ENCODE measurements around the gene TAS2R40.
A peak's percentile ranks its signal among the peaks of the same experiment; 100 is the strongest.
"Not testable (repeated sequence)": the region's sequence is repeated elsewhere in the genome, so short reads cannot be mapped to it uniquely, and the experiment has no call there.

The TAS2R40 gene

DNA sequence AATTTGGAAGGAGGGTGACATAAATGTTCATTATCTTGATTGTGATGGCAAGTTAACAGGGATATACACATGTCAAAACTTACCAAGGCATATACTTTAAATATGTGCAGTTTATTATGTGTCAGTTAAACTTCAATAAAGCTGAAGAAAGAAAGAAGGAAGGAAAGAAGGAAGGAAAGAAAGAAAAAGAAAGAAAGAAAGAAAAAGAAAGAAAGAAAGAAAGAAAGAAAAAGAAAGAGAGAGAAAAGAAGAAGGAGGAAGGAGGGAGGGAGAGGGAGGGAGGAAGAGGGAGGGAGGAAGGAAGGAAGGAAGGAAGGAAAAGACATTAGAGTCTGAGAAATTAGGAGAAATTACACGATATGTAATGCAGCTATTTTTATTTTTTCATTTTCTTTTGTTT lies 25.5 kb downstream of the TAS2R40 start:
- Mint-ChIP-seq H3K36me3 (ENCODE audit: low read depth) (peaks cover 48% of the 10 kb centered on the region), H3K9me3 (peaks cover 45% of the 10 kb centered on the region), H3K27ac (peak overlapping the region; percentile 60), H3K27me3 (ENCODE audit: low read depth) (no peaks in the 10 kb centered on the region), H3K4me3 (no peak overlapping the region), H3K4me1 (ENCODE audit: low read depth) (peaks cover 79% of the 10 kb centered on the region)
- DNase-seq (ENCODE audit: low spot score) = no peak

DNA sequence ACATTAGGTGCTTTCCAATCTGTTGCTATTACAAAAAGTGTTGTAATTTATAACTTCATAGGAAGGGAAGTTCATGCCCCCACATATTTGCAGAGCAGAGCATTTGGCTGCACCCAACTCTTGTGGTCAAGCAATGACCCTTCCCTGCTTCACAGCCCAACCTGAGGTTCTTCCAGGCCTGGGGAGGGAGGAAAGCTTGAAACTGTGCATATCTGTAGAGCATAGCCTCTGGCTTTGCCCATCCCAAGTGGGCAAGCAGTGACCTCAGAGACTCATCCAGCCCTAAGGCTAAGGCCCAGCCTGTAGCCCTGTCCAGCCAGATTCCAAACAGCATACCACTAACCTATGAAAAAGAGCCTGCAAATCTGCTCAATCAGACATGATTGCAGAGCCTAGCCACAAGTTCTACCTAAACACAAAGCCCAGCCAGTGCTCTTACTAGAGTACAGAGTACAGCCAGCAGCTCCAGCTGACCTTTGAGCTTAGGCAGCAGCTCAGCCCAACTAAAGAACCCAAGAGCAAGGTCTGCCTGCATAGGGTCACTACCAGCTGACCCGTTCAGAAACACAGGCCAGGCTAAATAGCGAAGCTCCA lies 27.0 kb downstream of the TAS2R40 start:
- DNase-seq (ENCODE audit: low spot score) = no peak
- H3K27ac Mint-ChIP-seq = peak overlapping the region; percentile 24
- H3K36me3 Mint-ChIP-seq (ENCODE audit: low read depth) = peaks cover 61% of the 10 kb centered on the region
- H3K4me1 Mint-ChIP-seq (ENCODE audit: low read depth) = peaks cover 79% of the 10 kb centered on the region
- H3K4me3 Mint-ChIP-seq = no peak overlapping the region
- no peaks in the 10 kb centered on the region for H3K27me3 Mint-ChIP-seq (ENCODE audit: low read depth)
- H3K9me3 Mint-ChIP-seq = peaks cover 57% of the 10 kb centered on the region

- peak overlapping the region; percentile 62 for H3K4me3 Mint-ChIP-seq
- H3K36me3 Mint-ChIP-seq (ENCODE audit: low read depth) = peaks cover 62% of the 10 kb centered on the region
- H3K4me1 Mint-ChIP-seq (ENCODE audit: low read depth) = peaks cover 79% of the 10 kb centered on the region
- H3K27me3 Mint-ChIP-seq (ENCODE audit: low read depth) = no peaks in the 10 kb centered on the region
- H3K27ac Mint-ChIP-seq = peak overlapping the region; percentile 87
- no peak for DNase-seq (ENCODE audit: low spot score)
- peaks cover 64% of the 10 kb centered on the region for H3K9me3 Mint-ChIP-seq
Observed at GRCh38 chr7:143250199-143250598, 28.4 kb downstream of the TAS2R40 start.

DNA sequence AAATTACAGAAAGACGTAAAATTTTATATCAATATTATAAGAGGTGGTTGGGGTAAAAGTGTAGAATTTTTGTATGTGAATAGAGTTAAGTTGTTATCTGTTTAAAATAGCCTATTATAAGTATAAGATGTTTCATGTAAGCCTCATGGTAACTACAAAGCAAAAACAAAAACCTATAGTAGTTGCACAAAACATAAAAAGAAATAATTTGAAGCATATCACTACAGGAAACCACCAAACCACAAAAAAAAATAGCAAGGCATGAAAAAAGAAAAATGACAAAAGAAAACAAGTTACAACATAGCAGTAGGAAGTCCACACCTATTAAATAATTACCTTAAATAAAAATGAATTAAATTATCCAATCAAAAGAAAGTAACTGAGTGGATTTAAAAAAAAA lies 29.0 kb downstream of the TAS2R40 start:
- Mint-ChIP-seq H3K4me1 (ENCODE audit: low read depth) (peaks cover 79% of the 10 kb centered on the region), H3K9me3 (peaks cover 69% of the 10 kb centered on the region), H3K4me3 (peak overlapping the region; percentile 62), H3K36me3 (ENCODE audit: low read depth) (peaks cover 61% of the 10 kb centered on the region), H3K27me3 (ENCODE audit: low read depth) (no peaks in the 10 kb centered on the region), H3K27ac (peak overlapping the region; percentile 87)
- DNase-seq (ENCODE audit: low spot score) = no peak

DNA sequence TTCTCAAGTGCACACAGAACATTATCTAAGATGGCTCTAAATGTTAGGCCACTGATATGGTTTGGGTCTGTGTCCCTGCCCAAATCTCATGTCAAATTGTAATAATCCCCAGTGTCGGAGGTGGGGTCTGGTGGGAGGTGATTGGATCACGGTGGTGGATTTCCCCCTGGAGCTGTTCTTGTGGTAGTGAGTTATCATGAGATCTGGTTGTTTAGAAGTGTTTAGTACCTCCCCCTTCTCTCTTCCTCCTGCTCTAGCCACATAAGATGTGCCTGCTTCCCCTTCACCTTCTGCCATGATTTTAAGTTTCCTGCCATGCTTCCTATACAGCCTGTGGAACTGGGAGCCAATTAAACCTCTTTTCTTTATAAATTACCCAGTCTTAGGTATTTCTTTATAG lies 30.2 kb downstream of the TAS2R40 start:
- DNase-seq (ENCODE audit: low spot score) = no peak
- H3K4me3 Mint-ChIP-seq = peak overlapping the region; percentile 30
- H3K27me3 Mint-ChIP-seq (ENCODE audit: low read depth) = no peaks in the 10 kb centered on the region
- H3K9me3 Mint-ChIP-seq = peaks cover 58% of the 10 kb centered on the region
- peaks cover 78% of the 10 kb centered on the region for H3K4me1 Mint-ChIP-seq (ENCODE audit: low read depth)
- peak overlapping the region; percentile 87 for H3K27ac Mint-ChIP-seq
- peaks cover 57% of the 10 kb centered on the region for H3K36me3 Mint-ChIP-seq (ENCODE audit: low read depth)

- no peaks in the 10 kb centered on the region for H3K27me3 Mint-ChIP-seq (ENCODE audit: low read depth)
- H3K27ac Mint-ChIP-seq = peak overlapping the region; percentile 84
- peaks cover 74% of the 10 kb centered on the region for H3K4me1 Mint-ChIP-seq (ENCODE audit: low read depth)
- H3K4me3 Mint-ChIP-seq = peak overlapping the region; percentile 72
- DNase-seq (ENCODE audit: low spot score) = no peak
- H3K9me3 Mint-ChIP-seq = peaks cover 42% of the 10 kb centered on the region
- H3K36me3 Mint-ChIP-seq (ENCODE audit: low read depth) = peaks cover 33% of the 10 kb centered on the region
Observed at GRCh38 chr7:143255564-143255963, 33.7 kb downstream of the TAS2R40 start.

- no peak for DNase-seq (ENCODE audit: low spot score)
- Mint-ChIP-seq H3K36me3 (ENCODE audit: low read depth) (peaks cover 28% of the 10 kb centered on the region), H3K27me3 (ENCODE audit: low read depth) (no peaks in the 10 kb centered on the region), H3K9me3 (peaks cover 35% of the 10 kb centered on the region), H3K4me1 (ENCODE audit: low read depth) (peaks cover 70% of the 10 kb centered on the region), H3K27ac (no peak overlapping the region), H3K4me3 (no peak overlapping the region)
Observed at GRCh38 chr7:143256325-143256724, 34.5 kb downstream of the TAS2R40 start.

DNA sequence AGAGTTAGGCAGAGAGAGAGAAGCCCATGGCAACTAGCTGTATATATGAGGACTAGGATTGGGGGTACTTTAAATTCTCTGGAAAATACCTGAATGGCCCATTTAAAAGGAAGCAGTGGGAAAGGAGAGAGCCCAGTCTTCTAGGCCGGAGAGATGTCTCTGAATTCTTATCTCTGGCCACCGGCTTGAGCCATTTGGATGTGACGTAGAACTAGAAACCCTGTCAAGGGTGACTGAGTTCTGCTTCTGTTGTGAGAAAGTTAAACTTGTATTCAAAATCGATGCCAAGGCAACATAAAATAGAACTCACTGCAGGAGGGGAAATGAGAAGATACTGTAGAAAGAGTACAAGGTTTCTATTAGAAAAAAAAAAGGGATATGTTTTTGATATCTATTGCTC lies 35.1 kb downstream of the TAS2R40 start:
- DNase-seq (ENCODE audit: low spot score) = no peak
- H3K36me3 Mint-ChIP-seq (ENCODE audit: low read depth) = peaks cover 25% of the 10 kb centered on the region
- H3K4me1 Mint-ChIP-seq (ENCODE audit: low read depth) = peaks cover 68% of the 10 kb centered on the region
- H3K27me3 Mint-ChIP-seq (ENCODE audit: low read depth) = no peaks in the 10 kb centered on the region
- H3K27ac Mint-ChIP-seq = no peak overlapping the region
- H3K4me3 Mint-ChIP-seq = no peak overlapping the region
- peaks cover 33% of the 10 kb centered on the region for H3K9me3 Mint-ChIP-seq

DNA sequence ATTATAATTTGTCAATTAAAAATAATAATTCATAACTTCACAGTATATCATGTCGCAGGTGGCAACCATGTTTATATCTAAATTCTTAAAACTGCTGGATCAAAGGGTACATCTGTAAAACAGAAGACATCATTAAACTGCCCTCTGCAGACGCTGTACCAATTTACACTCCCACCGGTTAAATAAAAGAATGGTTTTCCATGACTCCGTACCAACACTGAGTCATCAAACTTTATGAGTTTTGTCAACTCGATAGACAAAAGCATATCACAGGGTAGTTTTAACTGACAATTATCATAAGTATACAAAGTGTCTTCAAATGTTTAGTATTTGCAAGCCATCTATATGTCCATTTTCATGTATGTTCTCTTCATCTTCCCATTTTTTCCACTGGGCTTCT lies 35.7 kb downstream of the TAS2R40 start:
- Mint-ChIP-seq H3K27me3 (ENCODE audit: low read depth) (no peaks in the 10 kb centered on the region), H3K9me3 (peaks cover 29% of the 10 kb centered on the region), H3K4me3 (no peak overlapping the region), H3K36me3 (ENCODE audit: low read depth) (peaks cover 21% of the 10 kb centered on the region), H3K4me1 (ENCODE audit: low read depth) (peaks cover 65% of the 10 kb centered on the region), H3K27ac (no peak overlapping the region)
- DNase-seq (ENCODE audit: low spot score) = no peak

- Mint-ChIP-seq H3K4me1 (ENCODE audit: low read depth) (peaks cover 59% of the 10 kb centered on the region), H3K36me3 (ENCODE audit: low read depth) (peaks cover 16% of the 10 kb centered on the region)
Observed at GRCh38 chr7:143258831-143259230, 37.0 kb downstream of the TAS2R40 start.

GRCh38 chr7:143259765-143260164 lies 37.9 kb downstream of the TAS2R40 start:
- peaks cover 11% of the 10 kb centered on the region for H3K9me3 Mint-ChIP-seq
- DNase-seq (ENCODE audit: low spot score) = no peak
- H3K4me3 Mint-ChIP-seq = peak overlapping the region; percentile 2
- H3K36me3 Mint-ChIP-seq (ENCODE audit: low read depth) = peaks cover 19% of the 10 kb centered on the region
- H3K27me3 Mint-ChIP-seq (ENCODE audit: low read depth) = no peaks in the 10 kb centered on the region
- peaks cover 60% of the 10 kb centered on the region for H3K4me1 Mint-ChIP-seq (ENCODE audit: low read depth)
- H3K27ac Mint-ChIP-seq = peak overlapping the region; percentile 83

More at GRCh38 chr7:143258831-143259230, 37.0 kb downstream of the TAS2R40 start:
- DNase-seq (ENCODE audit: low spot score) = no peak
- Mint-ChIP-seq H3K27ac (peak overlapping the region; percentile 83), H3K9me3 (peaks cover 18% of the 10 kb centered on the region), H3K4me3 (peak overlapping the region; percentile 73), H3K27me3 (ENCODE audit: low read depth) (no peaks in the 10 kb centered on the region)

- peak overlapping the region; percentile 97 for H3K4me3 Mint-ChIP-seq
- H3K27ac Mint-ChIP-seq = peak overlapping the region; percentile 65
- peaks cover 35% of the 10 kb centered on the region for H3K36me3 Mint-ChIP-seq (ENCODE audit: low read depth)
- no peaks in the 10 kb centered on the region for H3K27me3 Mint-ChIP-seq (ENCODE audit: low read depth)
- no peak for DNase-seq (ENCODE audit: low spot score)
- H3K4me1 Mint-ChIP-seq (ENCODE audit: low read depth) = peaks cover 55% of the 10 kb centered on the region
- peaks cover 6% of the 10 kb centered on the region for H3K9me3 Mint-ChIP-seq
Observed at GRCh38 chr7:143261901-143262300, 40.1 kb downstream of the TAS2R40 start.

DNA sequence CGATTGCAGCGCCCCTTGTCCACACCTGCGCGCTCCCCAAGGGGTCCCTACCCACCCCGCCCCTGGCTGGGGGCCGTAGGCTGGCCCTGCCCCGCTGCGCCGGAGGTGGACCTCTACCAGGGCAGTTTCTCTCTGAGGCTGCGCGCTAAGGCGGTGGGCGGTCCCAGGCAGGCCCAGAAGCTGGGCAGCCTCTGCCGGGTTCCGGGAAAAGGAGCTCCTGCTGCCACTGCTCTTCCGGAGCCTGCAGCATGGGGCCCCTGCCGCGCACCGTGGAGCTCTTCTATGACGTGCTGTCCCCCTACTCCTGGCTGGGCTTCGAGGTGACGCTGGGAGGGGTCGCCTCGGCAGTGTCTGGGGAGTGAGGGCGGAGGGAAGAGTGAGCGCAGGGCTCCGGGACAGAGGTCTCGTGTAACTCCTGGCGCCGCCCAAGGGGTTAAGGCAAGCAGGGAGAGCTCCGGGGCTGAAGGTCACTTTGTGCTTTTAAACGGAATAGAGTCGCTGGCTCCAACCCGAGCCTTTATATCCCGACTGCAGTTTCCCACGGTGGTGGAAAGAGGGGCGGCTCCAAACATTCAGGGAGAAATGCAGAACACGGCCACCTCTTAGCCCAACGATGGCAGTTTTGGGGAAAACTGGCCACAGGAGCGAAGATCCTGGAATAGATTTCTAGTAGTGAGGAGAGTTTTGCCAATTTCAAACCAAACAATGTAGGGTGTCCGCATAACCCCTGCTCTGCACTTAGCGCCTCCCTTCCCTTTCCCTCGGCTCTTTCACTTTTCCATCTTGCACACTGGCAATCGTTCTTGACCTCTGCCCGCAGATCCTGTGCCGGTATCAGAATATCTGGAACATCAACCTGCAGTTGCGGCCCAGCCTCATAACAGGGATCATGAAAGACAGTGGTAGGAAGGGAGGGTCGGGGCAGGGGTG lies 41.7 kb downstream of the TAS2R40 start, which contains the start of gene GSTK1:
TSS of gene GSTK1 (plus strand) at position 176 of the 930 bp plus-strand sequence. CDS start at position 249, 73 bp downstream.
- Mint-ChIP-seq H3K27me3 (ENCODE audit: low read depth) (no peaks in the 10 kb centered on the region), H3K4me1 (ENCODE audit: low read depth) (peaks cover 61% of the 10 kb centered on the region), H3K27ac (peak within 1 kb of the TSS; percentile 89), H3K4me3 (peak within 1 kb of the TSS; percentile 97), H3K36me3 (ENCODE audit: low read depth) (peaks cover 51% of the 10 kb centered on the region), H3K9me3 (peaks cover 6% of the 10 kb centered on the region)
- DNase-seq (ENCODE audit: low spot score) = peak; percentile 86

DNA sequence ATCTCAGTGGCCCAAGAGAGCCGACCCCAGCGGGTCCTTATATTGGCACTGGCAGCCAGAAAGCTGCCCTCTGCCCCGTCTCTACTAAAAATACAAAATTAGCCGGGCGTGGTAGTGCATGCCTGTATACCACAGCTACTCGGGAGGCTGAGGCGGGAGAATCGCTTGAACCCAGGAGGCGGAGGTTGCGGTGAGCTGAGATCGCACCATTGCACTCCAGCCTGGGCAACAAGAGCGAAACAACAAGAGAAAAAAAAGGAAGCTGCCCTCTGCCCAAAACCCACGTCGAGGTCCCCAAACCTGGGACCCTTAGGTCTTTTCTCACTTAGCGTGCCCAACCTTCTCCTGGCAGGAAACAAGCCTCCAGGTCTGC lies 42.3 kb downstream of the TAS2R40 start:
- Mint-ChIP-seq H3K27ac (peak overlapping the region; percentile 89), H3K36me3 (ENCODE audit: low read depth) (peaks cover 58% of the 10 kb centered on the region), H3K4me1 (ENCODE audit: low read depth) (peaks cover 62% of the 10 kb centered on the region), H3K4me3 (peak overlapping the region; percentile 97)
- not testable (repeated sequence) for H3K9me3 Mint-ChIP-seq; H3K27me3 Mint-ChIP-seq (ENCODE audit: low read depth); DNase-seq (ENCODE audit: low spot score)

All from T-helper 2 cell treated with Interferon-gamma antibody and Interleukin-4, amounts not matched to agents 5 μg/mL and 100 μg/mL, for 36 hours (primary cell).